Measurements from ENCODE around the gene ACBD6. TPM values are rescaled to one million over a fixed set of nuclear protein-coding genes. Genes with fewer than 3 reads are reported as not detected.
A peak's percentile ranks its signal among the peaks of the same experiment; 100 is the strongest.
"Not testable (repeated sequence)": the region's sequence is repeated elsewhere in the genome, so short reads cannot be mapped to it uniquely, and the experiment has no call there.

ACBD6 gene
- total RNA-seq, 1 donor from 2014 or later: 43.4 TPM

DNA sequence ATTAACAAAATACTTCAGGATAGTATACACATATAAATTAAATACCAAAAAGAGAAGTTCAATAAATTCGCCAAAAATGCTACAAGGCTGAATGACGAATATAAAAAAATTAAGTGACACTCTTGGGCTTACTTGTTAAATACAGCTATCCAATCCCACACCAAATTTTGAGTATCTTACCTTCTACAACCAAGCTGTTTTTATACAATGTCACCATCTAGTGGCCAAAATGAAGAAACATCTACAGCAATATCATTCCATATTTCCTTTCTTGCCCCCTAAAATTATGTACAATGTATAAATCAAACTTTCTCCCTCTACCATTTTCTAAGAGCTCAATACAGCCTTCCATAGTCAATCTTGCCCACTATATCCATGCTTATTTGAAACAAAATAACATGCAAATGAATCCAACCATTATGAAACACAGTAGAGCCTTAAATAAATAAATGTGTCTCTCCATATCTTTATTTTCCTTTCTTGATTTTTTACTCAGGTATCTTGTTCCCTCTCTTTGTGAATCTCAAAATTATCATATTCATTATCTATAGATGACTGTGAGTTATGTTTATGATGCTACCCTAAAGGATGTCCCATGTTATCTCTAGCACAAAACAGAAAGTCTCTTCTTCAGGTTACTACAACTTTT is 86.3 kb downstream of the ACBD6 start:
- no peaks in the 10 kb centered on the region for H3K4me1 ChIP-seq (ENCODE audit: insufficient read depth, low read length)
- H3K4me1 Mint-ChIP-seq (ENCODE audit: low read depth, unreplicated experiment): no peaks in the 10 kb centered on the region
- H3K27ac ChIP-seq (ENCODE audit: low read depth, low read length): no peak overlapping the region
- no peak overlapping the region for H3K27ac Mint-ChIP-seq (ENCODE audit: unreplicated experiment)
- H3K9me3 ChIP-seq (ENCODE audit: insufficient read depth, low read depth, low read length): no peaks in the 10 kb centered on the region
- DNase-seq (ENCODE audit: low read depth): peak; percentile 25
- FAIRE-seq: no peak
- H3K9me3 Mint-ChIP-seq (ENCODE audit: unreplicated experiment): no peaks in the 10 kb centered on the region
- TF ChIP-seq, protein P1, sequence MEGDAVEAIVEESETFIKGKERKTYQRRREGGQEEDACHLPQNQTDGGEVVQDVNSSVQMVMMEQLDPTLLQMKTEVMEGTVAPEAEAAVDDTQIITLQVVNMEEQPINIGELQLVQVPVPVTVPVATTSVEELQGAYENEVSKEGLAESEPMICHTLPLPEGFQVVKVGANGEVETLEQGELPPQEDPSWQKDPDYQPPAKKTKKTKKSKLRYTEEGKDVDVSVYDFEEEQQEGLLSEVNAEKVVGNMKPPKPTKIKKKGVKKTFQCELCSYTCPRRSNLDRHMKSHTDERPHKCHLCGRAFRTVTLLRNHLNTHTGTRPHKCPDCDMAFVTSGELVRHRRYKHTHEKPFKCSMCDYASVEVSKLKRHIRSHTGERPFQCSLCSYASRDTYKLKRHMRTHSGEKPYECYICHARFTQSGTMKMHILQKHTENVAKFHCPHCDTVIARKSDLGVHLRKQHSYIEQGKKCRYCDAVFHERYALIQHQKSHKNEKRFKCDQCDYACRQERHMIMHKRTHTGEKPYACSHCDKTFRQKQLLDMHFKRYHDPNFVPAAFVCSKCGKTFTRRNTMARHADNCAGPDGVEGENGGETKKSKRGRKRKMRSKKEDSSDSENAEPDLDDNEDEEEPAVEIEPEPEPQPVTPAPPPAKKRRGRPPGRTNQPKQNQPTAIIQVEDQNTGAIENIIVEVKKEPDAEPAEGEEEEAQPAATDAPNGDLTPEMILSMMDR (IDR thresholded peaks at IDR 0.05; ENCODE audit: insufficient read depth, low read depth, low read length): peak; percentile 54
- no peak for TF ChIP-seq EZH2 (IDR thresholded peaks at IDR 0.05; ENCODE audit: insufficient read depth, low read length)
- H3K36me3 ChIP-seq (ENCODE audit: insufficient read depth, low read length): no peaks in the 10 kb centered on the region
- H4K20me1 ChIP-seq (ENCODE audit: insufficient read depth, low read length): peaks cover 11% of the 10 kb centered on the region
- H3K9ac ChIP-seq (ENCODE audit: low read length): no peak overlapping the region
- H2AFZ ChIP-seq (ENCODE audit: low read depth, low read length): no peak overlapping the region
- H3K27me3 Mint-ChIP-seq (ENCODE audit: low read depth, unreplicated experiment): no peaks in the 10 kb centered on the region
- peaks cover 10% of the 10 kb centered on the region for H3K79me2 ChIP-seq (ENCODE audit: insufficient read depth, low read length)
- no peaks in the 10 kb centered on the region for H3K27me3 ChIP-seq (ENCODE audit: insufficient read depth, low read length)
- peaks cover 4% of the 10 kb centered on the region for H3K36me3 Mint-ChIP-seq (ENCODE audit: low read depth, unreplicated experiment)
- no peak overlapping the region for H3K4me3 Mint-ChIP-seq (ENCODE audit: unreplicated experiment)
- H3K4me3 ChIP-seq (ENCODE audit: insufficient read depth, low read depth, low read length): no peak overlapping the region
- H3K4me2 ChIP-seq (ENCODE audit: low read length): no peak overlapping the region

DNA sequence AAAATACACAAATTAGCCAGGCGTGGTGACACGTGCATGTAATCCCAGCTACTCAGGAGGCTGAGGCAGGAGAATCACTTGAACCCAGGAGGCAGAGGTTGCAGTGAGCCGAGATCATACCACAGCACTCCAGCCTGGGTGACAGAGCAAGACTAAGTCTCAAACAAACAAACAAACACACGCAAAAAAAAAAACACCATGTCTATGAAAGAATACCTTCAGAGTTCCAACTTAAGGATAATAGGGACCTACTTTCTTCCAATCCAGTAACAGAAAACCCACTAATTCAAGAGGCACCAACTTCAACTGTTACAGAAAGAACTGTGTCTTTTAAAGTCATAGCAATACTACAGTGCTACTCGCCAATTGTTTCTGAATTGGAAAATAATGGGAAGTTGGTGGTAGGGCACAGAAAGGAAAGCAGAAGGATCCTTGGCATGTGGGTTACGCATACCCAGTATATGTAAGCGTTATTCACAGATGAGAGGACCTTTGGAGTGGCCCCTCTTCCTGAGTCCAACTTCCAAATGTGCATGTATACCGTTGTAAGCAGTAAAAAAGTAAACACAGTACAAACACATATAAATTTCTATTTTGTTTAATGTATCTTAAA is 87.0 kb downstream of the ACBD6 start:
- Mint-ChIP-seq H3K27ac (ENCODE audit: unreplicated experiment) (no peak overlapping the region), H3K36me3 (ENCODE audit: low read depth, unreplicated experiment) (no peaks in the 10 kb centered on the region), H3K9me3 (ENCODE audit: unreplicated experiment) (no peaks in the 10 kb centered on the region), H3K27me3 (ENCODE audit: low read depth, unreplicated experiment) (no peaks in the 10 kb centered on the region), H3K4me3 (ENCODE audit: unreplicated experiment) (no peak overlapping the region), H3K4me1 (ENCODE audit: low read depth, unreplicated experiment) (no peaks in the 10 kb centered on the region)
- no peak overlapping the region for H3K4me2 ChIP-seq (ENCODE audit: low read length)
- H4K20me1 ChIP-seq (ENCODE audit: insufficient read depth, low read length): peaks cover 11% of the 10 kb centered on the region
- FAIRE-seq (no peak), DNase-seq (ENCODE audit: low read depth) (no peak)
- no peak for TF ChIP-seq EZH2 (IDR thresholded peaks at IDR 0.05; ENCODE audit: insufficient read depth, low read length)
- TF ChIP-seq, protein P1 (IDR thresholded peaks at IDR 0.05; ENCODE audit: insufficient read depth, low read depth, low read length): no peak
- peaks cover 10% of the 10 kb centered on the region for H3K79me2 ChIP-seq (ENCODE audit: insufficient read depth, low read length)
- no peaks in the 10 kb centered on the region for H3K27me3 ChIP-seq (ENCODE audit: insufficient read depth, low read length)
- no peak overlapping the region for H2AFZ ChIP-seq (ENCODE audit: low read depth, low read length)
- H3K9ac ChIP-seq (ENCODE audit: low read length): no peak overlapping the region
- H3K9me3 ChIP-seq (ENCODE audit: insufficient read depth, low read depth, low read length): no peaks in the 10 kb centered on the region
- no peaks in the 10 kb centered on the region for H3K4me1 ChIP-seq (ENCODE audit: insufficient read depth, low read length)
- H3K36me3 ChIP-seq (ENCODE audit: insufficient read depth, low read length): no peaks in the 10 kb centered on the region
- H3K27ac ChIP-seq (ENCODE audit: low read depth, low read length): no peak overlapping the region
- no peak overlapping the region for H3K4me3 ChIP-seq (ENCODE audit: insufficient read depth, low read depth, low read length)

DNA sequence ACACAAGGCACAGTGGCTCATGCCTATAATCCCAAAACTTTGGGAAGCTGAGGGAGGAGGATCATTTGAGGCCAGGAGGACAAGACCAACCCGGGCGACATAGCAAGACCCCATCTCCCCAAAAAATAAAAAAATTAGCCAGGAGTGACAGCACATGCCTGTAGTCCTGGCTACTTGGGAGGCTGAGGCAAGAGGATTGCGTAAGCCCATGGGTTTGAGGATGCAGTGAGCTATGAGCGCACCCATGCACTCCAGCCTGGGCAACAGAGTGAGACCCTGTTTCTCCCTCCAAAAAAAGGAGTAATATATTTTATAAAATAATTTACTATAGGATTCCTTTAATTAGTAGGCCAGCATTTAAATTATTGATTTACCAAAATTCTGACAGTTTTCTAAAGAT is 89.8 kb downstream of the ACBD6 start:
- Histone ChIP-seq H3K4me1 (ENCODE audit: insufficient read depth, low read length) (no peaks in the 10 kb centered on the region), H2AFZ (ENCODE audit: low read depth, low read length) (no peak overlapping the region), H3K9me3 (ENCODE audit: insufficient read depth, low read depth, low read length) (no peaks in the 10 kb centered on the region), H3K79me2 (ENCODE audit: insufficient read depth, low read length) (peaks cover 10% of the 10 kb centered on the region), H3K9ac (ENCODE audit: low read length) (no peak overlapping the region), H4K20me1 (ENCODE audit: insufficient read depth, low read length) (peaks cover 11% of the 10 kb centered on the region), H3K27ac (ENCODE audit: low read depth, low read length) (no peak overlapping the region), H3K4me2 (ENCODE audit: low read length) (no peak overlapping the region), H3K27me3 (ENCODE audit: insufficient read depth, low read length) (no peaks in the 10 kb centered on the region), H3K4me3 (ENCODE audit: insufficient read depth, low read depth, low read length) (no peak overlapping the region), H3K36me3 (ENCODE audit: insufficient read depth, low read length) (no peaks in the 10 kb centered on the region)
- H3K9me3 Mint-ChIP-seq (ENCODE audit: unreplicated experiment): no peaks in the 10 kb centered on the region
- no peaks in the 10 kb centered on the region for H3K36me3 Mint-ChIP-seq (ENCODE audit: low read depth, unreplicated experiment)
- no peak for TF ChIP-seq EZH2 (IDR thresholded peaks at IDR 0.05; ENCODE audit: insufficient read depth, low read length)
- TF ChIP-seq, protein P1 (IDR thresholded peaks at IDR 0.05; ENCODE audit: insufficient read depth, low read depth, low read length): no peak
- no peaks in the 10 kb centered on the region for H3K4me1 Mint-ChIP-seq (ENCODE audit: low read depth, unreplicated experiment)
- no peaks in the 10 kb centered on the region for H3K27me3 Mint-ChIP-seq (ENCODE audit: low read depth, unreplicated experiment)
- FAIRE-seq: no peak
- no peak overlapping the region for H3K4me3 Mint-ChIP-seq (ENCODE audit: unreplicated experiment)
- DNase-seq (ENCODE audit: low read depth): no peak
- no peak overlapping the region for H3K27ac Mint-ChIP-seq (ENCODE audit: unreplicated experiment)

DNA sequence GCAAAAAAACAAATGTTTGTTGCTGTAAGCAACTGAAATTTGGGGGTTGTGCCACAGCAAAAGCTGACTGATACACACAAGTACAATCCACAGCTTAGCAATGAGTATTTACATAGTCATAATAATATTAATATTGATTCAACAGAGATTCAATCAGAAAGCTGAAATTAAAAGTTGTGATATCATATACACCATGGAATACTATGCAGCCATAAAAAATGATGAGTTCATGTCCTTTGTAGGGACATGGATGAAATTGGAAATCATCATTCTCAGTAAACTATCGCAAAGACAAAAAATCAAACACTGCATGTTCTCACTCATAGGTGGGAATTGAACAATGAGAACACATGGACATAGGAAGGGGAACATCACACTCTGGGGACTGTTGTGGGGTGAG is 94.2 kb downstream of the ACBD6 start:
- not testable (repeated sequence) for DNase-seq (ENCODE audit: low read depth); H3K27me3 Mint-ChIP-seq (ENCODE audit: low read depth, unreplicated experiment)

More for the DNA sequence above, 94.2 kb downstream of the ACBD6 start:
- not testable (repeated sequence) for H3K9ac ChIP-seq (ENCODE audit: low read length); H3K4me2 ChIP-seq (ENCODE audit: low read length); FAIRE-seq; H3K4me3 Mint-ChIP-seq (ENCODE audit: unreplicated experiment); H3K4me1 ChIP-seq (ENCODE audit: insufficient read depth, low read length); H3K9me3 ChIP-seq (ENCODE audit: insufficient read depth, low read depth, low read length); H3K27ac ChIP-seq (ENCODE audit: low read depth, low read length); H3K4me1 Mint-ChIP-seq (ENCODE audit: low read depth, unreplicated experiment); H3K36me3 ChIP-seq (ENCODE audit: insufficient read depth, low read length); H4K20me1 ChIP-seq (ENCODE audit: insufficient read depth, low read length); H3K9me3 Mint-ChIP-seq (ENCODE audit: unreplicated experiment); H3K79me2 ChIP-seq (ENCODE audit: insufficient read depth, low read length); H3K27ac Mint-ChIP-seq (ENCODE audit: unreplicated experiment); H3K4me3 ChIP-seq (ENCODE audit: insufficient read depth, low read depth, low read length); H2AFZ ChIP-seq (ENCODE audit: low read depth, low read length); H3K36me3 Mint-ChIP-seq (ENCODE audit: low read depth, unreplicated experiment); H3K27me3 ChIP-seq (ENCODE audit: insufficient read depth, low read length)

Measured in astrocyte (in vitro differentiated cells and primary cell).